SK-N-SH treated with all-trans-retinoic acid at 6 μM for 48 hours (cell line): Measurements from ENCODE around the gene GIPC1.

ENCODE experiments used
- ATAC-seq: fragments of 200-7000 bp; cut with Tn5 transposase; 3 replicates; pipeline ENCODE4 v1.9.1; 2020; ENCODE audit warnings: mild to moderate bottlenecking, moderate library complexity
- BACH2 ChIP-seq: fragments of 250-450 bp; sonication (Bioruptor Pico); IDR thresholded peaks from 2 replicates; pipeline ENCODE4 v1.9.0; 2021; ENCODE audit warnings: mild to moderate bottlenecking, borderline replicate concordance
- CSDC2 ChIP-seq: fragments of 250-450 bp; sonication (Bioruptor Pico); IDR thresholded peaks from 2 replicates; pipeline ENCODE4 v1.5.0; 2020; ENCODE audit warnings: mild to moderate bottlenecking, moderate library complexity
- ESRRG ChIP-seq: fragments of 250-450 bp; sonication (Bioruptor Pico); IDR thresholded peaks from 2 replicates; pipeline ENCODE4 v1.6.1; 2021; ENCODE audit warnings: mild to moderate bottlenecking
- GLIS3 ChIP-seq: fragments of 250-450 bp; sonication (Bioruptor Pico); IDR thresholded peaks from 2 replicates; pipeline ENCODE4 v1.5.0; 2020; ENCODE audit warnings: mild to moderate bottlenecking, moderate library complexity
- OSR1 ChIP-seq: fragments of 250-450 bp; sonication (Bioruptor Pico); IDR thresholded peaks from 2 replicates; pipeline ENCODE4 v1.8.0; 2022; ENCODE audit warnings: moderate library complexity, mild to moderate bottlenecking, inconsistent platforms
- PPARA ChIP-seq: fragments of 250-450 bp; sonication (Bioruptor Pico); IDR thresholded peaks from 2 replicates; pipeline ENCODE4 v1.5.0; 2020; ENCODE audit warnings: mild to moderate bottlenecking, borderline replicate concordance
- SNAI2 ChIP-seq: fragments of 250-450 bp; sonication (Bioruptor Pico); IDR thresholded peaks from 2 replicates; pipeline ENCODE4 v1.5.0; 2020; ENCODE audit warnings: mild to moderate bottlenecking, moderate library complexity
- TCF4 ChIP-seq: fragments of 250-450 bp; sonication (Bioruptor Pico); IDR thresholded peaks from 2 replicates; pipeline ENCODE4 v1.8.0; 2021; ENCODE audit warnings: mild to moderate bottlenecking, moderate library complexity, borderline replicate concordance
- TOX ChIP-seq: fragments of 250-450 bp; sonication (Bioruptor Pico); IDR thresholded peaks from 2 replicates; pipeline ENCODE4 v1.8.0; 2021; ENCODE audit warnings: mild to moderate bottlenecking, moderate library complexity, borderline replicate concordance
- ZC3H10 ChIP-seq: fragments of 250-450 bp; sonication (Bioruptor Pico); IDR thresholded peaks from 2 replicates; pipeline ENCODE4 v1.5.1; 2021; ENCODE audit warnings: mild to moderate bottlenecking, moderate library complexity
- ZFP3 ChIP-seq: fragments of 250-450 bp; sonication (Bioruptor Pico); IDR thresholded peaks from 2 replicates; pipeline ENCODE4 v1.5.0; 2020; ENCODE audit warnings: mild to moderate bottlenecking, moderate library complexity
- ZFP30 ChIP-seq: fragments of 450-650 bp; formaldehyde crosslinking; IDR thresholded peaks from 2 replicates; pipeline ENCODE4 v1.5.0; 2022; ENCODE audit warnings: mild to moderate bottlenecking, moderate library complexity
- ZNF565 ChIP-seq: fragments of 450-650 bp; formaldehyde crosslinking; conservative IDR thresholded peaks from 2 replicates; pipeline ENCODE4 v1.5.0; 2020; ENCODE audit warnings: low read depth, mild to moderate bottlenecking, moderate library complexity
- ZNF70 ChIP-seq: fragments of 450-650 bp; formaldehyde crosslinking; IDR thresholded peaks from 2 replicates; pipeline ENCODE4 v1.5.0; 2020; ENCODE audit warnings: mild to moderate bottlenecking, moderate library complexity
- ZNF8 ChIP-seq: fragments of 450-650 bp; formaldehyde crosslinking; IDR thresholded peaks from 2 replicates; pipeline ENCODE4 v1.5.0; 2020; ENCODE audit warnings: mild to moderate bottlenecking, moderate library complexity
- TF ChIP-seq, protein P1 (sequence below): fragments of 250-450 bp; sonication (Bioruptor Pico); IDR thresholded peaks from 2 replicates; pipeline ENCODE4 v1.8.0; 2021; ENCODE audit warnings: low read depth, mild to moderate bottlenecking, moderate library complexity, borderline replicate concordance
- TF ChIP-seq, protein P2 (sequence below): fragments of 250-450 bp; sonication (Bioruptor Pico); IDR thresholded peaks from 2 replicates; pipeline ENCODE4 v1.5.1; 2021; ENCODE audit warnings: mild to moderate bottlenecking, moderate library complexity
- TF ChIP-seq, protein P3 (sequence below): fragments of 250-450 bp; sonication (Bioruptor Pico); IDR thresholded peaks from 2 replicates; pipeline ENCODE4 v1.5.1; 2020; ENCODE audit warnings: low read depth, mild to moderate bottlenecking, moderate library complexity
- TF ChIP-seq, protein P4 (sequence below): fragments of 250-450 bp; sonication (Bioruptor Pico); IDR thresholded peaks from 2 replicates; pipeline ENCODE4 v1.5.0; 2020; ENCODE audit warnings: mild to moderate bottlenecking, moderate library complexity

GIPC1 gene

DNA sequence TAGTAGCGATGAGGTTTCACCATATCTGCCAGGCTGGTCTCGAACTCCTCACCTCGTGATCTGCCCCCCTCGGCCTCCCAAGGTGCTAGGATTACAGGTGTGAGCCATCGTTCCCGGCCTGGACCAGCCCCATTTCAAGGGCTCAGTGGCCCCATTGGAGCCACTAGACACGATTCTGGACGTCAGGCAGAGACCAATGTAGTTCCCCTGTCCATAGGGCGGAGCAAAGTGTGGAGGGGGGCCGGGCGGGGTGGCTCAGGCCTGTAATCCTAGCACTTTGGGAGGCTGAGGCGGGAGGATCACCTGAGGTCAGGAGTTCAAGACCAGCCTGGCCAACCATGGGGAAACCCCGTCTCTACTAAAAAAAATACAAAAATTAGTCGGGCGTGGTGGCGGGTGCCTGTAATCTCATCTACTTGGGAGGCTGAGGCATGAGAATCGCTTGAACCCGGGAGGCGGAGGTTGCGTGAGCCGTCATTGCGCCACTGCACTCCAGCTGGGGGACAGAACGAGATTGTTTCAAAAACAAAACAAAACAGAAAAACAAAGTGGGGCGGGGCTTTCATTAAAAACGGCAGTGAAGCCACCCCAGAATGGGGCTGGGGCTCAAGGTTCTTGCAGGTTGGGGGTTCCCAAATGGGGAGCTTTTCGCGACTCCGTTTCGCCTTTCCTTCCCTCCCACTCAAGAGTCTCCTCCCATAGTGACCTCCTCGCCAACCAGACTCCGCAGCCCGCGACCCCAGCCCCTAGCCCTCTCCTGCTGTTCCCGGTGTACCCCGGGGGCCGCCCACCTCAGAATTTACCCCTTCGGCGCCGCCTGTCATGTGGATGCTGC lies 32.7 kb upstream of the GIPC1 start:
- ATAC-seq, result peak; percentile 36
- TF ChIP-seq BACH2 (CRISPR knock-in tag) (no peak), ZFP3 (CRISPR knock-in tag) (no peak), ZC3H10 (no peak), CSDC2 (CRISPR knock-in tag) (no peak), SNAI2 (CRISPR knock-in tag) (no peak), ZFP30 (CRISPR knock-in tag) (no peak), ZNF565 (no peak), TOX (no peak), GLIS3 (no peak), PPARA (CRISPR knock-in tag) (no peak), ZNF8 (CRISPR knock-in tag) (no peak), TCF4 (CRISPR knock-in tag) (no peak)
- TF ChIP-seq, protein P1, sequence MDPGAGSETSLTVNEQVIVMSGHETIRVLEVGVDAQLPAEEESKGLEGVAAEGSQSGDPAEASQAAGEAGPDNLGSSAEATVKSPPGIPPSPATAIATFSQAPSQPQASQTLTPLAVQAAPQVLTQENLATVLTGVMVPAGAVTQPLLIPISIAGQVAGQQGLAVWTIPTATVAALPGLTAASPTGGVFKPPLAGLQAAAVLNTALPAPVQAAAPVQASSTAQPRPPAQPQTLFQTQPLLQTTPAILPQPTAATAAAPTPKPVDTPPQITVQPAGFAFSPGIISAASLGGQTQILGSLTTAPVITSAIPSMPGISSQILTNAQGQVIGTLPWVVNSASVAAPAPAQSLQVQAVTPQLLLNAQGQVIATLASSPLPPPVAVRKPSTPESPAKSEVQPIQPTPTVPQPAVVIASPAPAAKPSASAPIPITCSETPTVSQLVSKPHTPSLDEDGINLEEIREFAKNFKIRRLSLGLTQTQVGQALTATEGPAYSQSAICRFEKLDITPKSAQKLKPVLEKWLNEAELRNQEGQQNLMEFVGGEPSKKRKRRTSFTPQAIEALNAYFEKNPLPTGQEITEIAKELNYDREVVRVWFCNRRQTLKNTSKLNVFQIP (CRISPR knock-in tag), result no peak
- TF ChIP-seq, protein P2, sequence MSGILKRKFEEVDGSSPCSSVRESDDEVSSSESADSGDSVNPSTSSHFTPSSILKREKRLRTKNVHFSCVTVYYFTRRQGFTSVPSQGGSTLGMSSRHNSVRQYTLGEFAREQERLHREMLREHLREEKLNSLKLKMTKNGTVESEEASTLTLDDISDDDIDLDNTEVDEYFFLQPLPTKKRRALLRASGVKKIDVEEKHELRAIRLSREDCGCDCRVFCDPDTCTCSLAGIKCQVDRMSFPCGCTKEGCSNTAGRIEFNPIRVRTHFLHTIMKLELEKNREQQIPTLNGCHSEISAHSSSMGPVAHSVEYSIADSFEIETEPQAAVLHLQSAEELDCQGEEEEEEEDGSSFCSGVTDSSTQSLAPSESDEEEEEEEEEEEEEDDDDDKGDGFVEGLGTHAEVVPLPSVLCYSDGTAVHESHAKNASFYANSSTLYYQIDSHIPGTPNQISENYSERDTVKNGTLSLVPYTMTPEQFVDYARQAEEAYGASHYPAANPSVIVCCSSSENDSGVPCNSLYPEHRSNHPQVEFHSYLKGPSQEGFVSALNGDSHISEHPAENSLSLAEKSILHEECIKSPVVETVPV, result no peak

DNA sequence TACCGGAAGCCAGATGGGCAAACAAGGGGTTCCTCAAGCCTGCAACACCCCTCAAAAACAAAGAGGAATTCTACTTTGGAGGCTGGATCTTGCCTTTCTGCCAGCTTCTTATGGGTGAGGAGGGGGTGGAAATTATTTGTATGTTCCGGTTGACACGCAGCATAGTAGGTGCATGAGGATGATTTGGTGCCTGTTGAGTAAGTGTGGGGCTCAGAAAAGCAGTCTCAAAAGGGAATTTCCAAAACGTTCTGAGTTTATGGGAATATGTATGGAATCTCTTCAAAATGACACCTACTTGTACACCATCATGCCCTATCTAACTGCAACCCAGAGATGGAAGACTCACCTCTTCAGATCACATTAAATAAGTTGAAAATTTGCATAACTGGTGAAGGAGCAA lies 30.5 kb upstream of the GIPC1 start:
- ATAC-seq, result no peak
- TF ChIP-seq SNAI2 (CRISPR knock-in tag) (no peak), GLIS3 (no peak), ZNF565 (no peak), OSR1 (CRISPR knock-in tag) (no peak)
- TF ChIP-seq, protein P3, sequence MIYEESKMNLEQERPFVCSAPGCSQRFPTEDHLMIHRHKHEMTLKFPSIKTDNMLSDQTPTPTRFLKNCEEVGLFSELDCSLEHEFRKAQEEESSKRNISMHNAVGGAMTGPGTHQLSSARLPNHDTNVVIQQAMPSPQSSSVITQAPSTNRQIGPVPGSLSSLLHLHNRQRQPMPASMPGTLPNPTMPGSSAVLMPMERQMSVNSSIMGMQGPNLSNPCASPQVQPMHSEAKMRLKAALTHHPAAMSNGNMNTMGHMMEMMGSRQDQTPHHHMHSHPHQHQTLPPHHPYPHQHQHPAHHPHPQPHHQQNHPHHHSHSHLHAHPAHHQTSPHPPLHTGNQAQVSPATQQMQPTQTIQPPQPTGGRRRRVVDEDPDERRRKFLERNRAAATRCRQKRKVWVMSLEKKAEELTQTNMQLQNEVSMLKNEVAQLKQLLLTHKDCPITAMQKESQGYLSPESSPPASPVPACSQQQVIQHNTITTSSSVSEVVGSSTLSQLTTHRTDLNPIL (CRISPR knock-in tag), result no peak
- TF ChIP-seq, protein P1 (CRISPR knock-in tag), result no peak
- TF ChIP-seq, protein P2, result no peak
- TF ChIP-seq, protein P4, sequence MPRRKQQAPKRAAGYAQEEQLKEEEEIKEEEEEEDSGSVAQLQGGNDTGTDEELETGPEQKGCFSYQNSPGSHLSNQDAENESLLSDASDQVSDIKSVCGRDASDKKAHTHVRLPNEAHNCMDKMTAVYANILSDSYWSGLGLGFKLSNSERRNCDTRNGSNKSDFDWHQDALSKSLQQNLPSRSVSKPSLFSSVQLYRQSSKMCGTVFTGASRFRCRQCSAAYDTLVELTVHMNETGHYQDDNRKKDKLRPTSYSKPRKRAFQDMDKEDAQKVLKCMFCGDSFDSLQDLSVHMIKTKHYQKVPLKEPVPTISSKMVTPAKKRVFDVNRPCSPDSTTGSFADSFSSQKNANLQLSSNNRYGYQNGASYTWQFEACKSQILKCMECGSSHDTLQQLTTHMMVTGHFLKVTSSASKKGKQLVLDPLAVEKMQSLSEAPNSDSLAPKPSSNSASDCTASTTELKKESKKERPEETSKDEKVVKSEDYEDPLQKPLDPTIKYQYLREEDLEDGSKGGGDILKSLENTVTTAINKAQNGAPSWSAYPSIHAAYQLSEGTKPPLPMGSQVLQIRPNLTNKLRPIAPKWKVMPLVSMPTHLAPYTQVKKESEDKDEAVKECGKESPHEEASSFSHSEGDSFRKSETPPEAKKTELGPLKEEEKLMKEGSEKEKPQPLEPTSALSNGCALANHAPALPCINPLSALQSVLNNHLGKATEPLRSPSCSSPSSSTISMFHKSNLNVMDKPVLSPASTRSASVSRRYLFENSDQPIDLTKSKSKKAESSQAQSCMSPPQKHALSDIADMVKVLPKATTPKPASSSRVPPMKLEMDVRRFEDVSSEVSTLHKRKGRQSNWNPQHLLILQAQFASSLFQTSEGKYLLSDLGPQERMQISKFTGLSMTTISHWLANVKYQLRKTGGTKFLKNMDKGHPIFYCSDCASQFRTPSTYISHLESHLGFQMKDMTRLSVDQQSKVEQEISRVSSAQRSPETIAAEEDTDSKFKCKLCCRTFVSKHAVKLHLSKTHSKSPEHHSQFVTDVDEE (CRISPR knock-in tag), result no peak

DNA sequence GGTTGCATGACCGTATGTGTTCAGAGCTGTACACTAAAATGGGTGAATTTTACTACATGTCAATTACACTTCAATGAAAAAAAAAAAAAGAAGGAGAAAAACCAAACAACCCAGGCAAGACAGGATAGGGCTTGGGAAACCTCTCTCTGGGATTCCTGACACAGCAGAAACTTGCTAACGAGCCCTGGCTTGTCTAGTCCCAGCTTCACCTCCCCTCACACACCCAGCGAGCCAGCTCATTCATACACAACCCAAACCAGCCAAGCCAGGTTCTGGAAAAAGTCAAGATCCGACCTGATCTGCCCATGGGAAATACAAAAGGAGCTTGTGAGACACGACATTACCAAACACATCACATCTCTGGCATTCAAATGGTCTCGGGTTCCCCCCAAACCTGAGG lies 29.8 kb upstream of the GIPC1 start:
- no peak for ATAC-seq
- TF ChIP-seq ESRRG (CRISPR knock-in tag) (no peak), GLIS3 (no peak), ZNF70 (CRISPR knock-in tag) (no peak), PPARA (CRISPR knock-in tag) (no peak), TOX (no peak)
- TF ChIP-seq, protein P2, result no peak
